Fibroblast of pulmonary artery (primary cell): Measurements from ENCODE around the gene CD2AP.

Experiments used
- DNase-seq: peaks from one replicate; pipeline ENCODE4 v3.0.0-alpha.2; 2010; ENCODE audit warnings: low read depth
- H3K4me3 ChIP-seq: replicated peaks from 2 replicates; pipeline ENCODE4 v1.5.1; 2011; ENCODE audit warnings: low read depth, mild to moderate bottlenecking, control low read depth, low read length, moderate library complexity
- CTCF ChIP-seq: IDR thresholded peaks from 2 replicates; pipeline ENCODE4 v1.5.1; 2011; ENCODE audit warnings: mild to moderate bottlenecking, control low read depth, low read length, inconsistent platforms; ENCODE audit errors: missing control alignments

Gene CD2AP

DNA sequence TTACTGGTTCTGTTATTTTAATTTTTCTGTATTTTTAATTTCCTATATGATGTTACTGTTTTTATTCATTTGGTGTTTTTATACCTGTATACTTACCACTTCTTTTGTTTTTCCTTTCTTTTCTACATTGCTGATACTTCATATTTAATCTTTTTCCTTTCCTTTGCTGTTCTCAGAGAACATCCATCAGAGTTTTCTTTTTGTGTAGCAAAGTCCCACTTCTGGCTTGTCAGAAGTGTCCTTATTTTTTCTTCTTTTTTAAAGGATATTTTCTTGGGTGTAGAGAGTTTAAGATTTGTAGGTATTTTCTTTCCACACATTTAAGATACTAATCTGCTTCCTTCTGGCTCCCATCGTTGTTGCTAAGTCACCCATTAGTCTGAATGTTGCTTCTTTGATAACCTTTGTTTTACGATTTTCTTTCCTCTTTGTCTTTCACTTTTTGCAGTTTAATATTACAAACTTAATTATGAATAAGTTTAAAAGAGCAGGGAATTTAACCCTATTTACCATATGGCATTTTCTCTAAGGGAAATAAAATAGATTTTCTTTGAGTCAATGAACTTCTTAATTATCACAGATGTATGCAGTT lies 18.5 kb downstream of the CD2AP start:
- H3K4me3 ChIP-seq, result no peak overlapping the region
- no peak for DNase-seq
- TF ChIP-seq CTCF, result no peak

- H3K4me3 ChIP-seq, result no peak overlapping the region
- DNase-seq, result no peak
- TF ChIP-seq CTCF, result no peak
Observed at GRCh38 chr6:47496935-47497579, 19.5 kb downstream of the CD2AP start.

DNA sequence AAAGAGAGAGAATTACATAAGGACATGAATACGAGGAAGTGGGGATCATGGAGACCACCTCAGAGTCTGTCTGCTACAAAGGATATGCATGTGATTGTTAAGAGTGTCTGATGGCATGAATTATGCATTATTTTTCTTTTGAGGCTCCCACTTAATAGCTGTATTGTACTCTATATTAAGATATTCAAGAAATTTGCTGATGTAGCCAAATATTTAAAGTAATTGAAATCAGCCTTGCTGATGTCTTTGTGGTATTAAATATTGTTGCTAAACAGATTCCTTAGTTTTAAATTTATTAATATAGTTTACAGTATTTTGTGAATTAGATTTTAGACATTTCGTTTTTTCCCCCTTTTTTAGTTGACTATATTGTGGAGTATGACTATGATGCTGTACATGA lies 25.3 kb downstream of the CD2AP start:
- DNase-seq, result no peak
- no peak for TF ChIP-seq CTCF
- H3K4me3 ChIP-seq, result no peak overlapping the region

DNA sequence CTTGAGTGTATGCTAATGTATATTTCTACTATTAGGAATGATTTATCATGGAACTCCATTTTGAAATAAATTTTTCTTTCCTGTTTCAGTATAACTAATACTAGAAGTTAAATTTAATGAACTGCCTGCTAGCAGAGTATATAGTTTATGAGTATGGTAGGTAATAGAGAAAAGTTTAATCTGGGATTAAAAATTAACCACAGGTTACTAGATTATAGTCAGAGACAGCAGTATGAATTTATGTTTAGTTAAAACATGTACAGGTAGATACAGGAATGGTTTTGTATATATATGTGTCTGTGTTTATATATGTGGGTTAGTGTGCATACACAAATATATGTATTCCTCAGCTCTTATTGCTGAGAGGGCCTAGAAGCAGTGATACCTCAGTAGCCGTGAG lies 32.3 kb downstream of the CD2AP start:
- DNase-seq, result no peak
- H3K4me3 ChIP-seq, result no peak overlapping the region
- no peak for TF ChIP-seq CTCF

DNA sequence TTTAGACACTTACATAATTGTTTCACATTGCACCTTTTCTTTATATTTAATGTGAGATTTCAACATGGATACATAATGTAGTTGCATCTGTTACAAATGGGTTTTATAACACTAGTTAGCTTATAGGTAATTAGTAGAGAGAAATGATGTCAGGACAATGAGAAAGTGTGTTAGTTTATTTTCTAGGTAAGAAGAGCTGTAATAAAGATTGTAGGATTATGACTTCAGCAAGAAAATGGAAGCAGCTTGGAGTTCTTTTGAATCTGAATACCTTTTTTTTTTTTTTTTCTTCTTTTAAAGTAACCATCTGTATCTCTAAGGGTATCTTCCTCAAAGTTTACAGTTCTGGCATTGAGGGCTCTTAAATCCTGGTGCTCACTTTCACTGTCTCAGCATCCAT lies 35.3 kb downstream of the CD2AP start:
- peak; percentile 10 for DNase-seq
- no peak for TF ChIP-seq CTCF
- H3K4me3 ChIP-seq, result no peak overlapping the region

- no peak overlapping the region for H3K4me3 ChIP-seq
- TF ChIP-seq CTCF, result no peak
- no peak for DNase-seq
Observed at GRCh38 chr6:47519279-47519678, 41.7 kb downstream of the CD2AP start.

DNA sequence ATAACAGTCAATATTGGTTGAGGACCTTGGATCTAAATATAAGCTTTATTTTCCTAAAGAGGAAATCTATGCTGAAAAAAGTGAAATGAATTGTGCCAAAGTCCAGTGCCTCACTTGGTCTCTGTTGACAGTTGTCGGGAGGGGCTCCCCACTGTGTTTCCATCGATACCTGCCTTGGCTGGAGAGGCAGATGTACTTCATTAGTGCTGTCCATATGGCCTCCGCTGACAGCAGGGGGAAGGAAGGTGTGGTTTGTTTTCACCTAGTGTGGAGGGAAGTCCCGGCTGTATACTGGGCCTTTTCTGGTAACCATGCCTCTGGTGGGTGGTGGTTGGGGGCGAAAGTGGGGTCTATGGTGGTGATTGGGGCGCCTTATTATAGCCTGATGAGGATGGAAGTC lies 42.7 kb downstream of the CD2AP start:
- H3K4me3 ChIP-seq, result no peak overlapping the region
- no peak for DNase-seq
- TF ChIP-seq CTCF, result no peak
